Gastrocnemius medialis (tissue), 4 donors: ENCODE measurements around the gene PTTG1IP.

Experiments used
- CTCF ChIP-seq, 5 experiments: fragments of 450-650 bp in 3 of 5; fragments of 200-600 bp in 2 of 5; sonication (generic) in 2 of 5; IDR thresholded peaks in 4 of 5; conservative IDR thresholded peaks in 1 of 5; 1 replicate in 4 of 5; 2 replicates in 1 of 5; pipeline ENCODE4 v1.5.1; 2016 to 2019; ENCODE audit warnings: antibody characterized with exemption in 5 of 5, mild to moderate bottlenecking in 3 of 5, moderate library complexity in 3 of 5
- POLR2A ChIP-seq, 2 donors: fragments of 450-650 bp; IDR thresholded peaks; one replicate each; pipeline ENCODE4 v1.6.1; 2017; ENCODE audit warnings: antibody characterized with exemption in 2 of 2, mild to moderate bottlenecking in 2 of 2, moderate library complexity in 2 of 2

GRCh38 chr21:44816761-44817505 lies 56.6 kb downstream of the PTTG1IP start:
- TF ChIP-seq CTCF (IDR thresholded peaks at IDR 0.05 in 4 of 5, conservative IDR thresholded peaks at IDR 0.05 in 1 of 5) = no peak
- TF ChIP-seq POLR2A (IDR thresholded peaks at IDR 0.05) = no peak
